Neural cell (in vitro differentiated cells): Measurements from ENCODE around the gene PCDHA7.

Source experiments
- CTCF ChIP-seq: fragments of 450-650 bp; IDR thresholded peaks from 2 replicates; pipeline ENCODE4 v1.5.1; 2014; ENCODE audit warnings: antibody characterized with exemption, mild to moderate bottlenecking, moderate library complexity; ENCODE audit not compliant: poor library complexity, severe bottlenecking
- EP300 ChIP-seq: fragments of 450-650 bp; conservative IDR thresholded peaks from 2 replicates; pipeline ENCODE4 v1.6.1; 2014; ENCODE audit warnings: antibody characterized with exemption, mild to moderate bottlenecking, moderate library complexity; ENCODE audit not compliant: poor library complexity, severe bottlenecking
- EZH2 ChIP-seq: fragments of 200-600, 300-800 bp; shearing (Covaris generic), sonication (generic); IDR thresholded peaks from 2 replicates; pipeline ENCODE4 v1.6.1; 2014; ENCODE audit warnings: antibody characterized with exemption, low read length, borderline replicate concordance, mild to moderate bottlenecking; ENCODE audit not compliant: insufficient read depth, poor library complexity, severe bottlenecking
- MXI1 ChIP-seq: fragments of 450-650 bp; conservative IDR thresholded peaks from 2 replicates; pipeline ENCODE4 v1.6.1; 2014; ENCODE audit warnings: antibody characterized with exemption, mild to moderate bottlenecking; ENCODE audit not compliant: poor library complexity, severe bottlenecking
- POLR2AphosphoS5 ChIP-seq: IDR thresholded peaks from 2 replicates; pipeline ENCODE4 v1.6.1; 2012
- REST ChIP-seq: IDR thresholded peaks from 2 replicates; pipeline ENCODE4 v1.6.1; 2012; ENCODE audit warnings: borderline replicate concordance
- SMC3 ChIP-seq: fragments of 450-650 bp; conservative IDR thresholded peaks from 2 replicates; pipeline ENCODE4 v1.6.1; 2014; ENCODE audit warnings: antibody characterized with exemption, mild to moderate bottlenecking, moderate library complexity; ENCODE audit not compliant: poor library complexity
- TAF1 ChIP-seq: IDR thresholded peaks from 2 replicates; pipeline ENCODE4 v1.6.1; 2012; ENCODE audit warnings: low read depth

GRCh38 chr5:140801494-140801841 lies 32.6 kb upstream of the PCDHA7 start:
- no peak for TF ChIP-seq CTCF
- no peak for TF ChIP-seq POLR2AphosphoS5
- TF ChIP-seq SMC3, result no peak
- TF ChIP-seq TAF1, result no peak
- no peak for TF ChIP-seq REST
- no peak for TF ChIP-seq EZH2
- no peak for TF ChIP-seq MXI1
- no peak for TF ChIP-seq EP300
